Tibial nerve (tissue), 4 donors: Measurements from ENCODE around the gene SORCS3. TPM values are rescaled to one million over a fixed set of nuclear protein-coding genes. Genes with fewer than 3 reads are reported as not detected.

Source experiments
- DNase-seq, 2 donors: peaks; one replicate each; pipeline ENCODE4 v3.0.0-alpha.2; 2019; ENCODE audit warnings: low spot score in 2 of 2
- H3K27ac ChIP-seq, 4 donors: fragments of 200-600 bp; sonication (generic) in 3 of 4; one replicate each; pipeline ENCODE4 v1.5.1; 2017 to 2019; ENCODE audit warnings: mild to moderate bottlenecking in 1 of 4
- H3K27me3 ChIP-seq, 2 donors: fragments of 200-600 bp; sonication (generic) in 1 of 2; one replicate each; pipeline versions ENCODE4 v1.5.1 to v1.6.0; 2017 to 2019
- H3K36me3 ChIP-seq, 3 donors: fragments of 200-600 bp; sonication (generic); one replicate each; pipeline ENCODE4 v1.5.1; 2018 to 2019
- H3K4me1 ChIP-seq, 4 donors: fragments of 200-600 bp; sonication (generic) in 3 of 4; one replicate each; pipeline ENCODE4 v1.5.1; 2017 to 2019
- H3K4me3 ChIP-seq, 4 donors: fragments of 200-600 bp; sonication (generic) in 3 of 4; one replicate each; pipeline ENCODE4 v1.5.1; 2017 to 2019; ENCODE audit warnings: mild to moderate bottlenecking in 1 of 4, moderate library complexity in 1 of 4
- H3K9me3 ChIP-seq, 4 donors: fragments of 200-600 bp; sonication (generic) in 3 of 4; one replicate each; pipeline ENCODE4 v1.5.1; 2017 to 2019
- EP300 ChIP-seq, 2 donors: sonication (generic); formaldehyde crosslinking; IDR thresholded peaks; one replicate each; pipeline ENCODE4 v1.6.1; 2017; ENCODE audit warnings: antibody characterized with exemption in 2 of 2, mild to moderate bottlenecking in 1 of 2
- POLR2A ChIP-seq, 2 donors: fragments of 450-650 bp; IDR thresholded peaks; one replicate each; pipeline ENCODE4 v1.6.1; 2017; ENCODE audit warnings: antibody characterized with exemption in 2 of 2, mild to moderate bottlenecking in 2 of 2, moderate library complexity in 2 of 2
- WGBS, 2 donors: methylation state at CpG; one replicate each; pipeline ENCODE4 v1.1.5; 2018; 5-methylcytosine and 5-hydroxymethylcytosine counted together
- total RNA-seq, 4 donors: library from RNA; depleted of rRNA; stranded (reverse); fragments of >200 nt; gene quantifications; one replicate each; pipeline ENCODE4 v1.1.0, GENCODE V29; 2016
- TF ChIP-seq, protein P1 (sequence below), 5 experiments: fragments of 200-600 bp in 3 of 5; fragments of 450-650 bp in 2 of 5; sonication (generic) in 3 of 5; IDR thresholded peaks; one replicate each; pipeline ENCODE4 v1.5.1; 2016 to 2019; ENCODE audit warnings: antibody characterized with exemption in 5 of 5, mild to moderate bottlenecking in 3 of 5, moderate library complexity in 2 of 5

Gene SORCS3
- total RNA-seq, 4 donors from 2014 or later, result 1.8 to 3.9 (median 3.2) TPM

DNA sequence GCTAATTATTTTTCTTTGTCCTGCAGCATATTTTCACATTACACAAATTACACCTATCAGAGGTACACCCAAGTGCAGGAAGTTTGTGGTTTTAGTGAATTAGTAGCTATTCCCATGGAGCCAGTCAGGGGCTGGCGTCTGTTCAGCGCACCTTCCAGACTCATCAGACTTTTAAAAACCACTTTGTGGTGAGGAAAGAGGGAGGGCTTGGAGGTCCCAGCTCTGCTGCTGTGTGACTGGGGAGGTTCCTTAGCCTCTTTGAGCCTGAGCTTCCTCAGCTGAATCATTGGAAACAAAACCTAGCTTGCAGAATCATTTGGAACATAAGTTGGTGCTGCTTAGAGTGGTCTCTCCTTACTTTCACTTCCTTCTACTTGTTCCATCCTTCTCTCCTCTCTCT is 175.4 kb downstream of the SORCS3 start:
- WGBS, 2 donors, result 55 to 58% methylated on average over 2 of the region's 2 CpGs

DNA sequence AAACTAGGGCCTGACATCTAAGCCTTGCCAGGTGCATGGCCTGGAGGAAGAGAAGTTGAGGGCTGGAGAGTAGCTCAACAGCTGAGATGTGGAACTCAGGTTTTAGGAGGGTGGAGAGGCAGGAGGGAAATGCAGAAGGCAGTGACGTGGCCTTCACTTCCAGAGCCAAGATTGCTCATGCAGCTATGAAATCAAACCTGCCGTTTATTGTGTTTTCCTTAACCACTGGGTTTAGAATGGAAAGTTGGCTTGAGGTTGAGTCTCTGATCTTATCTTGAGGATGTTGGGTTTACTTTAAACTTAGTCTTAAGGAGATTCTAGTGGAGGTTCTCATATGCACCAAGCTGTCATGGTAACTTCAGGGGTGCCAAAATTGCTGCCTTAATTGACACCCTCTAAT is 178.6 kb downstream of the SORCS3 start:
- Histone ChIP-seq H3K4me3 (no peak overlapping the region), H3K36me3 (no peaks in the 10 kb centered on the region), H3K27ac (no peak overlapping the region), H3K4me1 (no peaks in the 10 kb centered on the region), H3K27me3 (no peaks in the 10 kb centered on the region), H3K9me3 (no peaks in the 10 kb centered on the region)
- 73 to 75% methylated on average over 2 of the region's 2 CpGs for WGBS, 2 donors
- TF ChIP-seq EP300 (IDR thresholded peaks at IDR 0.05), result no peak
- TF ChIP-seq POLR2A (IDR thresholded peaks at IDR 0.05), result no peak
- TF ChIP-seq, protein P1, sequence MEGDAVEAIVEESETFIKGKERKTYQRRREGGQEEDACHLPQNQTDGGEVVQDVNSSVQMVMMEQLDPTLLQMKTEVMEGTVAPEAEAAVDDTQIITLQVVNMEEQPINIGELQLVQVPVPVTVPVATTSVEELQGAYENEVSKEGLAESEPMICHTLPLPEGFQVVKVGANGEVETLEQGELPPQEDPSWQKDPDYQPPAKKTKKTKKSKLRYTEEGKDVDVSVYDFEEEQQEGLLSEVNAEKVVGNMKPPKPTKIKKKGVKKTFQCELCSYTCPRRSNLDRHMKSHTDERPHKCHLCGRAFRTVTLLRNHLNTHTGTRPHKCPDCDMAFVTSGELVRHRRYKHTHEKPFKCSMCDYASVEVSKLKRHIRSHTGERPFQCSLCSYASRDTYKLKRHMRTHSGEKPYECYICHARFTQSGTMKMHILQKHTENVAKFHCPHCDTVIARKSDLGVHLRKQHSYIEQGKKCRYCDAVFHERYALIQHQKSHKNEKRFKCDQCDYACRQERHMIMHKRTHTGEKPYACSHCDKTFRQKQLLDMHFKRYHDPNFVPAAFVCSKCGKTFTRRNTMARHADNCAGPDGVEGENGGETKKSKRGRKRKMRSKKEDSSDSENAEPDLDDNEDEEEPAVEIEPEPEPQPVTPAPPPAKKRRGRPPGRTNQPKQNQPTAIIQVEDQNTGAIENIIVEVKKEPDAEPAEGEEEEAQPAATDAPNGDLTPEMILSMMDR (IDR thresholded peaks at IDR 0.05), result no peak
- DNase-seq, result no peak

More for the DNA sequence above, 175.4 kb downstream of the SORCS3 start:
- Histone ChIP-seq H3K4me1 (no peaks in the 10 kb centered on the region), H3K27me3 (no peaks in the 10 kb centered on the region), H3K4me3 (no peak overlapping the region), H3K36me3 (no peaks in the 10 kb centered on the region), H3K9me3 (no peaks in the 10 kb centered on the region), H3K27ac (no peak overlapping the region)
- TF ChIP-seq, protein P1 (IDR thresholded peaks at IDR 0.05), result no peak
- no peak for TF ChIP-seq EP300 (IDR thresholded peaks at IDR 0.05)
- TF ChIP-seq POLR2A (IDR thresholded peaks at IDR 0.05), result no peak
- DNase-seq, result no peak

DNA sequence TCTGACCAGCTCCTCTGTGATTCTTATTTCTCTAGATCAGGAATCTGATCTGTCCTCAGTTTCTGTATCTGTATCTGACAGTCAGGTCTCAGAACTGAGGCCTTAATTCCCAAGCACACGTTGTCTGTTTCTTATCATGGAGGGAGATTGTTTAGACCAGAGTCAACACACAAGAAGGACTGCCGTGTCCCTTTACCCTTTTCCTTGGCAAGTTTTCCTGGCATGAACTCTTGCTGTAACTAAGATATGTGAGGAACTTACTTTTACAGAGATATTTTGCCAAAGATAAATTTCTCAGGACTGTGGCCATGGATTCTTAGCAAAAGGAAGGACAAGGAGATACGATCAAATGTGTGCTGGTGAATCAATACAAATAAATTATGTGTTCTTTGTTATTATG is 181.0 kb downstream of the SORCS3 start:
- WGBS, 2 donors, result 53 to 56% methylated on average over 3 of the region's 3 CpGs

DNA sequence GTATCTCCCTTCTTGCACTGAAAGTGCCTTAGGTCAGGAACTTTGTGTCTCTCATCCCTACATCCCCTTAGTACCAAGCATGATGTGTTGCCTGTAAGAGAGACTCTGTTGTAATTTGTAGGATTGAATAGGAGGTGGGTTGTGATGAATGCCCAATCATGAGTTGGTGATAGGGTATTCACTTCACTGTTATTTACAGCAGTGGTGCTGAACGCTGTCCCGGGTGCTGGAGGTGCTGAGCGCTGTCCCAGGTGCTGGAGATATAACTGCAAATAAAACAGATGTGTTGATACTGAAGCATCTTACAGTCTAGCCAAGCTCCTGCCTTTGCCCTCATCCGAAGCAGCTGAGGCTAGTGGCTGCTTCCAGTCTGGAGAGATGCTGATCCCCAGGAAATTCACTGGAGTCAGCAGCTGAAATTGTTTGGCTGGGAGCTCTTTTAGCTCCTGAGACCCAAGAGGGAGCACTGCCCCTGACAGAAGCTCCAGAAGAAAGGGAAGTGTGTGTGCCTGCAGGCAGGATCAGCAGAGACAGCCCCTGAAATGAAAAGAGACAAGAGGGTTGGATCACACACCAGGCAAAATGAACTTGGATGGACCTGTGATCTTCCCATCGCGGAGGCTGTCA is 183.4 kb downstream of the SORCS3 start:
- WGBS, 2 donors, result 28 to 33% methylated on average over 6 of the region's 6 CpGs
- no peak for TF ChIP-seq EP300 (IDR thresholded peaks at IDR 0.05)
- TF ChIP-seq, protein P1 (IDR thresholded peaks at IDR 0.05), result no peak
- no peak for TF ChIP-seq POLR2A (IDR thresholded peaks at IDR 0.05)
- DNase-seq, result no peak
- H3K9me3 ChIP-seq, result peaks cover 0 to 10% (median 4%) of the 10 kb centered on the region in 4 donors
- no peak overlapping the region for H3K4me3 ChIP-seq
- no peak overlapping the region for H3K27ac ChIP-seq
- no peaks in the 10 kb centered on the region for H3K27me3 ChIP-seq
- no peaks in the 10 kb centered on the region for H3K4me1 ChIP-seq
- H3K36me3 ChIP-seq, result no peaks in the 10 kb centered on the region

More for the DNA sequence above, 181.0 kb downstream of the SORCS3 start:
- TF ChIP-seq, protein P1 (IDR thresholded peaks at IDR 0.05), result no peak
- TF ChIP-seq EP300 (IDR thresholded peaks at IDR 0.05) (no peak), POLR2A (IDR thresholded peaks at IDR 0.05) (no peak)
- Histone ChIP-seq H3K27me3 (no peaks in the 10 kb centered on the region), H3K36me3 (no peaks in the 10 kb centered on the region), H3K9me3 (peaks cover 0 to 2% (median 0%) of the 10 kb centered on the region in 4 donors), H3K4me1 (no peaks in the 10 kb centered on the region), H3K27ac (no peak overlapping the region), H3K4me3 (no peak overlapping the region)
- no peak for DNase-seq

DNA sequence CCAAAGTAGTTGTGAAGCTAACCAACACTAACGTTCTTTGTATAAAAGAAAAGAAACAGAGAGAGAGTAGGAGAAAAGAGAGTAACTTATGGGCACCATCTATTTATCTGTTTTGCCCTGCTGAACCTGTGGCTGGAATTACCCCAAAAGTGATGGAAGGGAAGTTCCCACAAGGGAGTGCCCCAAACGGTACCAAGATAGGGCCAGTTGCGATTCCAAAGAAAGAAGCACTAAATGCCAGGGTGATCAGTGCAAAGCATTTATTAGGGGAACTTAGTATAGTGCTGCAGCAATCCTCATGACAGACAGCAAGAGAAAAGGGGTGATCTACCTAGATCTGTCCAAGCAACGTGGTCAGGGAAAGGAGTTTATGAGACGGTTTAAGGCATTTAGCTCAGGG is 190.2 kb downstream of the SORCS3 start:
- Histone ChIP-seq H3K36me3 (no peaks in the 10 kb centered on the region), H3K9me3 (peaks cover 0 to 10% (median 4%) of the 10 kb centered on the region in 4 donors), H3K4me3 (no peak overlapping the region), H3K4me1 (no peaks in the 10 kb centered on the region), H3K27me3 (no peaks in the 10 kb centered on the region), H3K27ac (no peak overlapping the region)
- TF ChIP-seq EP300 (IDR thresholded peaks at IDR 0.05), result no peak
- TF ChIP-seq, protein P1 (IDR thresholded peaks at IDR 0.05), result no peak
- no peak for TF ChIP-seq POLR2A (IDR thresholded peaks at IDR 0.05)
- no peak for DNase-seq
- WGBS, 2 donors, result 80 to 81% methylated on average over 5 of the region's 5 CpGs
